ENCODE data around the gene CCL19.
A peak's percentile ranks its signal among the peaks of the same experiment; 100 is the strongest.

The CCL19 gene

GRCh38 chr9:34685591-34685990, 5.5 kb downstream of the CCL19 start:
- TF ChIP-seq, protein P1, sequence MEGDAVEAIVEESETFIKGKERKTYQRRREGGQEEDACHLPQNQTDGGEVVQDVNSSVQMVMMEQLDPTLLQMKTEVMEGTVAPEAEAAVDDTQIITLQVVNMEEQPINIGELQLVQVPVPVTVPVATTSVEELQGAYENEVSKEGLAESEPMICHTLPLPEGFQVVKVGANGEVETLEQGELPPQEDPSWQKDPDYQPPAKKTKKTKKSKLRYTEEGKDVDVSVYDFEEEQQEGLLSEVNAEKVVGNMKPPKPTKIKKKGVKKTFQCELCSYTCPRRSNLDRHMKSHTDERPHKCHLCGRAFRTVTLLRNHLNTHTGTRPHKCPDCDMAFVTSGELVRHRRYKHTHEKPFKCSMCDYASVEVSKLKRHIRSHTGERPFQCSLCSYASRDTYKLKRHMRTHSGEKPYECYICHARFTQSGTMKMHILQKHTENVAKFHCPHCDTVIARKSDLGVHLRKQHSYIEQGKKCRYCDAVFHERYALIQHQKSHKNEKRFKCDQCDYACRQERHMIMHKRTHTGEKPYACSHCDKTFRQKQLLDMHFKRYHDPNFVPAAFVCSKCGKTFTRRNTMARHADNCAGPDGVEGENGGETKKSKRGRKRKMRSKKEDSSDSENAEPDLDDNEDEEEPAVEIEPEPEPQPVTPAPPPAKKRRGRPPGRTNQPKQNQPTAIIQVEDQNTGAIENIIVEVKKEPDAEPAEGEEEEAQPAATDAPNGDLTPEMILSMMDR (IDR thresholded peaks at IDR 0.05; ENCODE audit: extremely low read depth, missing control alignments): no peak
- no peak for DNase-seq (ENCODE audit: low spot score)

DNA sequence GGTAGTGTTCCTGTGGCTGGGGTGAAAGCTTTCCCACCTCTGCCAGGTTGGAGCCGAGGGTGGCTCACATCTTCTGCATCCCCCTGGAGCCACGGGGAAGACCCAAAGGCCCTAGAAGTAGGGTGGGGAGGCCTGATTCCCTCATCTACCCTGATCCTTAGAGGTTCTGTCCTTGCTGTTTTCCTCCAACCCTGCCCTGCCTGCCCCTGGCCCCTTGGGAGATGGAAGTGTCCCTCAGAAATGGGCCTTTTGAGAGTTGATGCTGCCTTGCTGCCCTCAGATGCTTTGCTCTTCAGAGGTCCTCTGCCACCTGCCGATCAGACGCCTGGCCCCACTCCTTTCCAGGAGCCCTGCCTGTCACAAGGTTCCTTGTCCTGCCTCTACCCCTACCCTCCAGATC, 6.3 kb downstream of the CCL19 start:
- no peak for DNase-seq (ENCODE audit: low spot score)
- TF ChIP-seq, protein P1 (IDR thresholded peaks at IDR 0.05; ENCODE audit: extremely low read depth, missing control alignments): no peak

DNA sequence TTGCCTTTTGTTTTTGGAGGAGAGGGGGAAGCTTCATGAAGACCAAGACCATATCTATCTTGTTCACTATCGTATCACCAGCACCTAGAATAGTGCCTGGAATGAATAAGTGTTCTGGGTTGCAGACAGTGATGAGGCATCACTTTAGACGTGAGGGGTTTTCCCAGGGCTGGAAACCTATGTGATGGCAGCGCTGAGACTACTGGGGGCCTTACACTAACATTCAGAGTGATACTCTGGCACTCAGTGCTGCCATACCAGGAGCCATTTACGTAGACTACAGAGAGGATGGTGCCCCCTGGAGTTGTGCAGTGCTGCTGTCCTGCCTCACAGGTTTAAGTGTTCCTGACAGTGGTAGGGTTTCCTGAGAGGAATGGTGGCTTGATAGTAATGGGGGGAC, 6.9 kb downstream of the CCL19 start:
- DNase-seq (ENCODE audit: low spot score): no peak
- TF ChIP-seq, protein P1 (IDR thresholded peaks at IDR 0.05; ENCODE audit: extremely low read depth, missing control alignments): no peak

DNA sequence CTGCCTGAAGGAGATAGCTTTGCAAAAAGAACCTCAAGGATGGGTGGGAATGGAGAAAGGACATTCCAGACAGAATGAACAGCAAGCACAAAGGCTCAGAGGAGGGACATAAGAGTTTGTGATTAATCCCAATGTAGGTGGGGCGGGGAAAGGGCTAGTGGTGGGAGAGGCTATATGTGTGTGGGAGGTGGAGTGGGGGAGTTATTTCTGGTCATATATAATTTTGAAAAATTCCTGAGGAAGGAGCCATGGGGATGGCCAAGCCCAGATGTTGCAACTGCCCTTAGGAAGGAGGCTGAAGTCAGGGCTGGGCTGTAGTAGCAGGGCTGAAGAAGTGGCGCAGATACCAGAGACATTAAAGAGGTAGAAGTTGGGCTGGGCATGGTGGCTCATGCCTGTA, 15.2 kb downstream of the CCL19 start:
- DNase-seq (ENCODE audit: low spot score): no peak
- TF ChIP-seq, protein P1 (IDR thresholded peaks at IDR 0.05; ENCODE audit: extremely low read depth, missing control alignments): no peak

DNA sequence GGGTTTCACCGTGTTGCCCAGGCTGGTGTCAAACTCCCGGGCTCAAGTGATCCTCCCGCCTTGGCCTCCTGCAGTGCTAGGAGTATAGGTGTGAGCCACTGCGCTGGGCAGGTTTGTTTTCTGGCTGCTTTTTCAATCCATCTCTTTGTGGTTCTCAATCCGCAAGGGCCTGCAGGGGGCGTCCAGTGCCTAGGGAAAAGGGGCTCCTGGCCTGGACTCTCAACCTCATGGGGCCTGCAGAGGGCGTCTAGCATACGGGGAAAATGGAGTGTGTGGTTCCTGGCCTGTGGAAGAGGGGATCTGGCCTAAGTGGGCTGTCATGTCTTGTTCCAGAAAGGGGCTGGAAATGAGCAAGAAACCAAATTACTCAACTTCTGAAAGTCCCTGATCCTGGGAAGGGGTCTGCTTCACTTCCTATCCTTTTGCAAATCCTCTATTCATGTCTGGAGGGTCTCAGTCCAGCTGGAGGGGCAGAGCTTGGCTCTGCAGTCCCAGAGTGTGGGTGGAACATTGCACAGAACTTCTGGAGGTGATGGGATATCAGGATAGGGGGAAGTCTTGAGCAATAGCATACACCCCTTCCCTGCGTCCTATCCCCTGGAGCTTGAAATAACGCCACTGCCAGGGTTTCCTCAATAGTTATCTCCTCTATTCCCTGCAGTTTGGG, 15.9 kb downstream of the CCL19 start:
- peak; percentile 74 for DNase-seq (ENCODE audit: low spot score)

GRCh38 chr9:34674440-34674839, 16.6 kb downstream of the CCL19 start:
- DNase-seq (ENCODE audit: low spot score): no peak
- TF ChIP-seq, protein P1 (IDR thresholded peaks at IDR 0.05; ENCODE audit: extremely low read depth, missing control alignments): no peak

More for the DNA sequence above, 15.9 kb downstream of the CCL19 start:
- TF ChIP-seq, protein P1 (IDR thresholded peaks at IDR 0.05; ENCODE audit: extremely low read depth, missing control alignments): peak; percentile 96

DNA sequence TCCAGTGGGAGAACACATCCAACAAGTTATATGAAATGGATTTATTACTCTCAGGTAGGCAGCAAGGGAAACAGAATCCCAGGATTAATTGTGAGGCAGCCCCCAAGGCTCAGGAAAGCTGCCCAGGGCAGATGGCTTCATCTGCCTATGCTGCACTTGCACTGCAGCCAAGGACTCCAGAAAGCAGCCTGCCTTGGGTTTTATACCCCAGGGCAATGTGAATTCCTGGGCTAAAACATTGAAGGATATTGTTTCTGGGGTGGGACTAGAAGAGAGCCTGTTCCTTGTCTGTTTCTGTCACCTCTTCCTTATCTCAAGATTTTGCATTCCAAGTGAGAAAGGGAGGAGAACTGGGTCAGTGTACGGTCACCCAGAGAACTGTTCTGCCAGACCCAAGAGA, 19.8 kb downstream of the CCL19 start:
- DNase-seq (ENCODE audit: low spot score): no peak
- TF ChIP-seq, protein P1 (IDR thresholded peaks at IDR 0.05; ENCODE audit: extremely low read depth, missing control alignments): no peak
